Activated CD8-positive, alpha-beta memory T cell treated with anti-CD3 and anti-CD28 coated beads for 48 hours (primary cell): ENCODE data around the gene AJAP1.
"Not testable (repeated sequence)": the region's sequence is repeated elsewhere in the genome, so short reads cannot be mapped to it uniquely, and the experiment has no call there.

Source experiments
- DNase-seq, 3 experiments: peaks; one replicate each; pipeline ENCODE4 v3.0.0-alpha.2; 2020; ENCODE audit warnings: low read depth in 2 of 3, low spot score in 2 of 3

AJAP1 gene

GRCh38 chr1:4657244-4657789 lies 2.9 kb downstream of the AJAP1 start:
- DNase-seq = no peak

- no peak for DNase-seq
Measured at GRCh38 chr1:4657960-4658541, 3.6 kb downstream of the AJAP1 start.

- no peak for DNase-seq
Measured at GRCh38 chr1:4658643-4659628, 4.5 kb downstream of the AJAP1 start.

GRCh38 chr1:4660917-4661594 lies 6.6 kb downstream of the AJAP1 start:
- no peak for DNase-seq

- DNase-seq = no peak
Measured at GRCh38 chr1:4661595-4661917, 7.1 kb downstream of the AJAP1 start.

- DNase-seq = no peak
Measured at GRCh38 chr1:4662168-4662567, 7.8 kb downstream of the AJAP1 start.

- DNase-seq = no peak
Measured at GRCh38 chr1:4662723-4663122, 8.3 kb downstream of the AJAP1 start.

GRCh38 chr1:4664095-4664494 lies 9.7 kb downstream of the AJAP1 start:
- no peak for DNase-seq

GRCh38 chr1:4664606-4665005 lies 10.2 kb downstream of the AJAP1 start:
- no peak for DNase-seq

GRCh38 chr1:4665456-4665855 lies 11.0 kb downstream of the AJAP1 start:
- DNase-seq = no peak

- not testable (repeated sequence) for DNase-seq
Measured at GRCh38 chr1:4666683-4667082, 12.3 kb downstream of the AJAP1 start.

GRCh38 chr1:4668743-4669700 lies 14.6 kb downstream of the AJAP1 start:
- DNase-seq = no peak

- no peak for DNase-seq
Measured at GRCh38 chr1:4670265-4670664, 15.9 kb downstream of the AJAP1 start.

GRCh38 chr1:4671828-4672227 lies 17.4 kb downstream of the AJAP1 start:
- DNase-seq = no peak

- no peak for DNase-seq
Measured at GRCh38 chr1:4673494-4673893, 19.1 kb downstream of the AJAP1 start.

- DNase-seq = no peak
Measured at GRCh38 chr1:4674117-4674516, 19.7 kb downstream of the AJAP1 start.

- DNase-seq = no peak
Measured at GRCh38 chr1:4674676-4675075, 20.3 kb downstream of the AJAP1 start.

- DNase-seq = no peak
Measured at GRCh38 chr1:4675454-4676186, 21.2 kb downstream of the AJAP1 start.

GRCh38 chr1:4676253-4676652 lies 21.8 kb downstream of the AJAP1 start:
- DNase-seq = no peak

GRCh38 chr1:4677608-4678007 lies 23.2 kb downstream of the AJAP1 start:
- DNase-seq = no peak
